ENCODE results near the gene ATG10.

- TF ChIP-seq CTCF (IDR thresholded peaks at IDR 0.05) (no peak), ELF1 (IDR thresholded peaks at IDR 0.05) (no peak), EP300 (IDR thresholded peaks at IDR 0.05; ENCODE audit: borderline replicate concordance in 1 of 2, low read depth in 1 of 2, low read length in 1 of 2) (no peak), USF1 (IDR thresholded peaks at IDR 0.05; ENCODE audit: borderline replicate concordance, low read depth) (no peak), SIN3A (IDR thresholded peaks at IDR 0.05; ENCODE audit: borderline replicate concordance, low read depth, low read length) (no peak), GATA2 (CRISPR knock-in tag; IDR thresholded peaks at IDR 0.05) (no peak), EZH2phosphoT487 (IDR thresholded peaks at IDR 0.05; ENCODE audit: borderline replicate concordance, low read depth) (no peak), IRF3 (IDR thresholded peaks at IDR 0.05; ENCODE audit: low read depth, low read length) (no peak), CHD2 (IDR thresholded peaks at IDR 0.05; ENCODE audit: low read length, partially characterized antibody) (no peak)
Measured at GRCh38 chr5:82058710-82059109, 86.9 kb downstream of the ATG10 start.
